HG02938 (cell line): ENCODE data around the gene CDK13.
"Not testable (repeated sequence)": the region's sequence is repeated elsewhere in the genome, so short reads cannot be mapped to it uniquely, and the experiment has no call there.

Experiments used
- ATAC-seq: cut with Tn5 transposase; IDR thresholded peaks from one replicate; pipeline ENCODE4 v1.9.1; 2021; ENCODE audit warnings: mild to moderate bottlenecking, moderate library complexity; ENCODE audit not compliant: unreplicated experiment

CDK13 gene

DNA sequence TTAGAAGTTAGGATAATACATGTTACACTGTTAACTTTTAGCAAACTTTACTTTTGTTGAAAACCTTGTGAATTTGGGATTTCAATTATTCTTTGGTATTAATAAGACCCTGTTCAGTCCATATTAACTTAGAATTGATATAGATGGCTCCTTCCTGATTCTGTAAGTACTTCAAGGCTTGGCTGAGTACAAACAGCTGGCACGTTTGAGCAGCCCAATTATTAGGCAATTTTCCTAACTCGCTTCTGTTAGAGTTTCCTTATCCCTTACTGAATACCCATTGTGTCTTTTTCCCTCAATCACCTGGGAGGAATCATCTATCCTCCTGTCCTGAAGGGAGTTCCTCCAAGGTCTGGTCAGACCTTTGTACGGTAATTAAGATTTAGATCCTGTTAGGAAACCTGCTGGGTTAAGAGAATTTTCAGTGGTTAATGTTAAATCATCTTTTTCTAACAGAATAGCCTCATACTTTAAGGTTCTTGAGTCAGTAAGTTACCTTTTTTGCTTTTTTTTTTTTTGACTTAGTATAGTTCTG, 195.6 kb downstream of the CDK13 start:
- not testable (repeated sequence) for ATAC-seq

DNA sequence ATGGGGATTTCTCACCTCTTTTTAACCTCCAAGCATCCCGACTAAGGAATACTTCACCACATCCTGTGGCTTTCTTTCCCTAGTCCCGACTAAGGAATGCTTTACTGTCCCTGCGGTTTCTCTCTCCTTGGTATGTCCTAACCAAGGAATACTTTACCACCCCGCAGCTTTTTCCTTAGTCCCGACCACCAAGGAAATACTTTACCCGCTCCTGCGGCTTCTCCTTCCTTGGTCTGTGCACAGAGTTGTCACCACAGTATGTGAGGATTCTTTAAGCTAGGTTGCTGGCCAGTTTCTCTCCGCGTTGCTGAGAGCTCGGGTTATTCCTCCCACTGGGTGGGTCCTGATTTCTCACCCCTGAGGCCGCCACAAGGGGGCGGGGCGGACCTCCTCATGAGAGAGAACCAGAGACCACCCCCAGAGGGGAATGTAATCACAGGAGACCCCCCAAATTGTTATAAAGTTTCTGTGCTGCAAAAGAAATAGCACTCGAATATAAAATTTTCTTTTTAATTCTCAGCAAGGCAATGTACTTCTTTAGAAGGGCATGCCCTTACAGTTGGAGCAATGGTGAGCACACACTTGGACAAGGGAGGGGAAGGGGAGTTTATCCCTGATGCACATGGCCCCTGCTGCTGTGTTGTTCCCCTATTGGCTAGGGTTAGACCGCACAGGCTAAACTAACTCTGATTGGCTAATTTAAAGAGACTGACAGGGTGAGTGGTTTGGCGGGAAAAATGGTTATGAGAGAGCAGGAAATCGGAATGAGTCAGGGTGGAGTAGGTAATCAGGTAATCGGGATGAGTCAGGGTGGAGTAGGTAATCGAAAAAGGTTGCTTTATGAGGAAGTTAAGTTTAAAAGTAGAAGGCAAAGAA, 197.6 kb downstream of the CDK13 start:
- no peak for ATAC-seq

DNA sequence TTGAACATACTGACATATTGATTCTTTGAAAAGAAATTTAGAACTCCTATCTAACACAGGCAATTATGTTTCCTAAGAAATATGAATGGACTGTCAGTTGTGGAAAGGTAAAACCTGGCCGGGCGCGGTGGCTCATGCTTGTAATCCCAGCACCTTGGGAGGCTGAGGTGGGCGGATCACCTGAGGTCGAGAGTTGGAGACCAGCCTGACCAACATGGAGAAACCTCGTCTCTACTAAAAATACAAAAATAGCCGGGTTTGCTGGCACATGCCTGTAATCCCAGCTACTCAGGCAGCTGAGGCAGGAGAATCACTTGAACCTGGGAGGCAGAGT, 198.2 kb downstream of the CDK13 start:
- ATAC-seq = not testable (repeated sequence)

DNA sequence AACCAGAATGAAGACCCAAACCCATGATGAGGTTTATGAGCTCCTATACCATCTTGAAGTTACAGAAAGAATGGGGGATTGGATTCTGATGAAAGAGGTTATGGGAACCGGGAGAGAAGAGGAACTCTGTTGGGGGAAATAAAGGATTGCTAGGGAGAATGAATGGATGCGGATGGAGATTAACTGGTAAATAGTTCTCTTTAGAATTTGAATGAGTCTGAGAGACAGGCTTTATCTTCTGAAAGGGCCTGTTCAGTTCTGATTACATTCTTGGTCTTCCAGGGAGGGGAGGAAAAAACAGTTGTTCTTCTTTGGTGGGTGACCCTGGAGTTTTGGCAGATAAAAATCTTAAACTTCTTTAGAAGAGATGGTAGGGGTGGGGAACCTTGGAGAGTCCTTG, 198.6 kb downstream of the CDK13 start:
- no peak for ATAC-seq
